SK-N-SH (cell line): ENCODE results near the gene ZNF775. TPM values are rescaled to one million over a fixed set of nuclear protein-coding genes. Genes with fewer than 3 reads are reported as not detected.

ENCODE experiments used
- CTCF ChIA-PET: fragments of 300-600, 350-600 bp; formaldehyde crosslinking; extraction: SDS; loops from one replicate; lab custom pipeline; 2021; lab: Yijun Ruan, JAX
- POLR2A ChIA-PET: fragments of 350-600 bp; sonication (Branson Sonifier 250); formaldehyde crosslinking; extraction: SDS; loops from one replicate; lab custom pipeline; 2020; ENCODE audit warnings: antibody characterized with exemption, inconsistent platforms; lab: Yijun Ruan, JAX
- DNase-seq: peaks from one replicate; pipeline ENCODE4 v3.0.0; 2012
- H2AFZ ChIP-seq: fragments of 200-600 bp; sonication (generic); 2 replicates; pipeline ENCODE4 v1.8.1; 2016; ENCODE audit warnings: antibody characterized with exemption, mild to moderate bottlenecking, low read depth
- H3F3A ChIP-seq: fragments of 200-600 bp; sonication (generic); replicated peaks from 2 replicates; pipeline ENCODE3; 2016; ENCODE audit warnings: antibody characterized with exemption, mild to moderate bottlenecking; ENCODE audit not compliant: insufficient read depth
- H3K27ac ChIP-seq, 2 experiments: fragments of 200-500 bp in 1 of 2; fragments of 200-600 bp in 1 of 2; sonication (Bioruptor generic) in 1 of 2; sonication (generic), shearing (Covaris generic) in 1 of 2; 2 replicates each; pipeline versions ENCODE4 v1.5.1 to v1.6.1; 2014 to 2016; ENCODE audit warnings: low read depth in 2 of 2, inconsistent platforms in 1 of 2, low read length in 1 of 2, mild to moderate bottlenecking in 1 of 2, mixed read lengths in 1 of 2
- H3K27me3 ChIP-seq: fragments of 200-600 bp; sonication (generic), shearing (Covaris generic); 2 replicates; pipeline ENCODE4 v1.6.1; 2016; ENCODE audit warnings: mixed run types; ENCODE audit not compliant: insufficient read depth
- H3K36me3 ChIP-seq, 2 experiments: fragments of 200-500 bp in 1 of 2; fragments of 200-600 bp in 1 of 2; sonication (Bioruptor generic) in 1 of 2; sonication (generic) in 1 of 2; replicated peaks in 1 of 2; 2 replicates each; pipeline versions ENCODE3 to v1.5.1; 2014 to 2016; ENCODE audit warnings: low read length in 1 of 2, mild to moderate bottlenecking in 1 of 2; ENCODE audit not compliant: insufficient read depth in 2 of 2, control insufficient read depth in 1 of 2
- H3K4me1 ChIP-seq, 2 experiments: fragments of 200-500 bp in 1 of 2; fragments of 200-600 bp in 1 of 2; sonication (Bioruptor generic) in 1 of 2; sonication (generic), shearing (Covaris generic) in 1 of 2; 2 replicates each; pipeline versions ENCODE4 v1.5.1 to v1.6.1; 2014 to 2016; ENCODE audit warnings: low read depth in 1 of 2, low read length in 1 of 2, mixed run types in 1 of 2; ENCODE audit not compliant: insufficient read depth in 2 of 2, control insufficient read depth in 1 of 2
- H3K4me2 ChIP-seq: fragments of 200-600 bp; sonication (generic), shearing (Covaris generic); 2 replicates; pipeline ENCODE4 v1.6.1; 2017; ENCODE audit warnings: mixed run types
- H3K4me3 ChIP-seq, 2 experiments: fragments of 200-500 bp in 1 of 2; fragments of 200-600 bp in 1 of 2; sonication (Bioruptor generic) in 1 of 2; sonication (generic), shearing (Covaris generic) in 1 of 2; 2 replicates each; pipeline versions ENCODE4 v1.5.1 to v1.8.1; 2014 to 2016; ENCODE audit warnings: low read depth in 2 of 2, inconsistent platforms in 1 of 2, low read length in 1 of 2, mild to moderate bottlenecking in 1 of 2, mixed read lengths in 1 of 2, moderate library complexity in 1 of 2
- H3K79me2 ChIP-seq: fragments of 200-600 bp; sonication (generic); 2 replicates; pipeline ENCODE4 v1.8.1; 2017; ENCODE audit warnings: mild to moderate bottlenecking; ENCODE audit not compliant: insufficient read depth
- H3K9ac ChIP-seq: fragments of 200-600 bp; sonication (generic); 2 replicates; pipeline ENCODE4 v1.6.1; 2017; ENCODE audit warnings: mixed run types
- H3K9me2 ChIP-seq: fragments of 200-600 bp; sonication (generic); 2 replicates; pipeline ENCODE4 v1.6.1; 2017; ENCODE audit warnings: mixed run types
- H3K9me3 ChIP-seq: fragments of 200-600 bp; sonication (generic); 2 replicates; pipeline ENCODE4 v1.6.1; 2017; ENCODE audit warnings: mixed run types, mild to moderate bottlenecking, moderate library complexity
- H4K20me1 ChIP-seq: fragments of 200-600 bp; sonication (generic); 2 replicates; pipeline ENCODE4 v1.6.1; 2017; ENCODE audit warnings: mild to moderate bottlenecking, mixed run types; ENCODE audit not compliant: insufficient read depth
- EP300 ChIP-seq, 2 experiments: IDR thresholded peaks; 2 replicates each; pipeline versions ENCODE4 v1.4.0 to v1.6.1; 2012; ENCODE audit warnings: borderline replicate concordance in 1 of 2, low read depth in 1 of 2, low read length in 1 of 2
- EZH2phosphoT487 ChIP-seq: fragments of 200-600 bp; sonication (generic); IDR thresholded peaks from 2 replicates; pipeline ENCODE4 v1.6.1; 2017; ENCODE audit warnings: low read depth, mixed run types, mild to moderate bottlenecking, antibody characterized with exemption, moderate library complexity, borderline replicate concordance
- FOXM1 ChIP-seq: IDR thresholded peaks from 2 replicates; pipeline ENCODE4 v1.4.0; 2012; ENCODE audit warnings: low read depth, mild to moderate bottlenecking
- GABPA ChIP-seq: IDR thresholded peaks from 2 replicates; pipeline ENCODE4 v1.4.0; 2012; ENCODE audit warnings: low read depth, mild to moderate bottlenecking
- MEF2A ChIP-seq: IDR thresholded peaks from 2 replicates; pipeline ENCODE4 v1.4.0; 2012; ENCODE audit warnings: low read depth, borderline replicate concordance
- NFIC ChIP-seq: IDR thresholded peaks from 2 replicates; pipeline ENCODE4 v1.4.0; 2012; ENCODE audit warnings: borderline replicate concordance
- NRF1 ChIP-seq: IDR thresholded peaks from 2 replicates; pipeline ENCODE4 v1.6.1; 2012; ENCODE audit warnings: low read depth, mild to moderate bottlenecking, low read length
- RCOR1 ChIP-seq: fragments of 150-350 bp; IDR thresholded peaks from 2 replicates; pipeline ENCODE4 v1.6.1; 2017; ENCODE audit warnings: antibody characterized with exemption, low read length
- RXRA ChIP-seq: IDR thresholded peaks from 2 replicates; pipeline ENCODE4 v1.4.0; 2012; ENCODE audit warnings: low read depth, mild to moderate bottlenecking, borderline replicate concordance
- SIN3A ChIP-seq: IDR thresholded peaks from 2 replicates; pipeline ENCODE4 v1.6.1; 2012; ENCODE audit warnings: low read depth, mild to moderate bottlenecking, low read length, moderate library complexity, borderline replicate concordance
- SMC3 ChIP-seq: IDR thresholded peaks from 2 replicates; pipeline ENCODE4 v1.6.1; 2012; ENCODE audit warnings: low read depth, low read length, improper control_type of control experiment
- TAF1 ChIP-seq: IDR thresholded peaks from 2 replicates; pipeline ENCODE4 v1.6.1; 2012; ENCODE audit warnings: low read depth, mild to moderate bottlenecking, low read length, moderate library complexity, borderline replicate concordance
- WGBS: methylation state at CpG from one replicate; pipeline ENCODE4 v1.1.6; 2017; ENCODE audit warnings: low lambda C conversion rate; 5-methylcytosine and 5-hydroxymethylcytosine counted together
- polyA plus RNA-seq, 3 experiments: library from polyadenylated mRNA; depleted of rRNA; stranded (reverse); fragments of >200 nt; gene quantifications; 2 replicates each; pipeline ENCODE4 v1.2.3, GENCODE V29; 2012

ZNF775 gene
- polyA plus RNA-seq, 1 of the 3 experiments (the other 2 are of a cell fraction): 5.0 TPM

DNA sequence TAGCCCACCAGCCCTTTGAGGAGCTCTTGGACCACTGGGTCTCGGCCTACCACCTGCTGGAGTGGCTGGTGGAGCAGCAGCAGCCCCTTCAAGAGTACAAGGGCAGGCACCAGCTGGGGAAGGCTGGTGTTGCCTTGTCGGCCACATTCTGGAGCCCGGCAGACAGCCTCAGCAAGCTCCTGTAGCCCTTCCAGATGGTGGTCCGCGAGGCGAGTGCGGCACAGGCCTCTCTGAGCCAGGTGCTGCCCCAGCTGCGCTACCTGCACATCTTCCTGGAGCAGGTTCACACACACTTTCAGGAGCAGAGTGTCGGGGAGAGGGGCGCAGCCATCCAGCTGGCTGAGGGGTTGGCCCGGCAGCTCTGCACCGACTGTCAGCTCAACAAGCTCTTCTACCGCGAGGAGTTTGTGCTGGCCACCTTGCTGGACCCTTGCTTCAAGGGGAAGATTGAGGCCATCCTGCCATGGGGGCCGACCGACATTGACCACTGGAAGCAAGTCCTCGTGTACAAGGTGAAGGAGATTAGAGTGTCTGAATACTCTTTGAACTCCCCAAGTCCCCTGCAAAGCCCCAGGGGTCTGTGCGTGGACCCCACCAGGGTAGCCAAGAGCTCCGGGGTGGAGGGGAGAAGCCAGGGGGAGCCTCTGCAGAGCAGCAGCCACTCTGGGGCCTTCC lies 48.8 kb upstream of the ZNF775 start:
- WGBS: 92% methylated on average over 18 of the region's 19 CpGs

DNA sequence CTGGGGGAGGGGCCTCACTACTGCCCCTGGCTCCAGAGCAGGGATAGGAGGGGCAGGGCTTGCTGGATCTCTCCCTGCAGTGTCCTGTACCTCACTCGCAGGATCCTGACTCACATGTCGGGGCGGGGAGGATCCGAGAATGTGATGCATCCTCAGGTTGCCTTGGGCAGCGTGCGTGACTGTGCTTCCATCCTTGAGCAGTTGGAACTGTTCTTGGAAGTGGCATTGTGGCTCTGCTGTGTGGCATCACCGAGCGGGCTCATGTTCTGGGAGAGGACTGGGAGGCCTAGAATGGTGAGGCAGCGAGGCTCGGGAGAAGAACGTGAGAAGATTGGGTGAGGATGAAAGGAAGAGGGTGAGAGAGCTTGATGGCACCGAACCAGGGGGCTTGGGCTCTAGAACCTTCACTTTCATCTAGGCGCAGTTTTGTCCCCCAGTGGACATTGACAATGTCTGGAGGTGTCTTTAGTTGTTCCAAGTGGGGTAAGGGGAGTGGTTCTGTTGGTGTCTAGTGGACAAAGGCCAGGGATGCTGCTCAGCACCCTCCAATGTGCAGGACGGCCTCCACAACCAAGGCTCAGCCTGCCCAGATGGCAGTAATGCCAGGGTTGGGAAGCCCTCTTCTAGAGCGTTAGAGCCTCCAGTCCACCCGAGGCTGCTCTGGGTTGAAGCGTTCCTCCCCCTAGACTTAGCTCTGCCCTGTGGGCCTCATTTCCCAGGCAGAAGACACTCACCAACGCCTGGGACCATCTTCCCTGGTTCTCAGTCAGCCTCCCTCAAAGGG lies 46.1 kb upstream of the ZNF775 start:
- CTCF ChIA-PET: no interaction called here
- no peaks in the 10 kb centered on the region for H3F3A ChIP-seq
- no peaks in the 10 kb centered on the region for H3K79me2 ChIP-seq
- no peak overlapping the region for H3K27ac ChIP-seq
- WGBS: 84% methylated on average over 18 of the region's 18 CpGs
- H3K4me2 ChIP-seq: no peak overlapping the region
- no peak for DNase-seq
- no peak for TF ChIP-seq EZH2phosphoT487
- POLR2A ChIA-PET: no interaction called here
- H3K9me3 ChIP-seq: no peaks in the 10 kb centered on the region
- H3K27me3 ChIP-seq: no peaks in the 10 kb centered on the region
- no peak overlapping the region for H3K9ac ChIP-seq
- no peaks in the 10 kb centered on the region for H3K4me1 ChIP-seq
- no peaks in the 10 kb centered on the region for H3K9me2 ChIP-seq
- H4K20me1 ChIP-seq: no peaks in the 10 kb centered on the region
- H3K36me3 ChIP-seq: no peaks in the 10 kb centered on the region
- H2AFZ ChIP-seq: no peak overlapping the region
- H3K4me3 ChIP-seq: no peak overlapping the region

More for the DNA sequence above, 48.8 kb upstream of the ZNF775 start:
- no peak overlapping the region for H3K9ac ChIP-seq
- no peaks in the 10 kb centered on the region for H3K36me3 ChIP-seq
- no peak for DNase-seq
- H3K4me2 ChIP-seq: no peak overlapping the region
- H3K9me3 ChIP-seq: no peaks in the 10 kb centered on the region
- no peak overlapping the region for H3K4me3 ChIP-seq
- H3K79me2 ChIP-seq: no peaks in the 10 kb centered on the region
- H3K4me1 ChIP-seq: no peaks in the 10 kb centered on the region
- H4K20me1 ChIP-seq: no peaks in the 10 kb centered on the region
- H3K27ac ChIP-seq: no peak overlapping the region
- no peaks in the 10 kb centered on the region for H3K9me2 ChIP-seq
- ChIA-PET POLR2A (no interaction called here), CTCF (no interaction called here)
- H3F3A ChIP-seq: no peaks in the 10 kb centered on the region
- no peak overlapping the region for H2AFZ ChIP-seq
- TF ChIP-seq EP300 (IDR thresholded peaks at IDR 0.05; ENCODE audit: borderline replicate concordance in 1 of 2, low read depth in 1 of 2, low read length in 1 of 2) (no peak), SIN3A (no peak), TAF1 (no peak), RXRA (no peak), RCOR1 (no peak), MEF2A (no peak), GABPA (no peak)
- no peaks in the 10 kb centered on the region for H3K27me3 ChIP-seq

DNA sequence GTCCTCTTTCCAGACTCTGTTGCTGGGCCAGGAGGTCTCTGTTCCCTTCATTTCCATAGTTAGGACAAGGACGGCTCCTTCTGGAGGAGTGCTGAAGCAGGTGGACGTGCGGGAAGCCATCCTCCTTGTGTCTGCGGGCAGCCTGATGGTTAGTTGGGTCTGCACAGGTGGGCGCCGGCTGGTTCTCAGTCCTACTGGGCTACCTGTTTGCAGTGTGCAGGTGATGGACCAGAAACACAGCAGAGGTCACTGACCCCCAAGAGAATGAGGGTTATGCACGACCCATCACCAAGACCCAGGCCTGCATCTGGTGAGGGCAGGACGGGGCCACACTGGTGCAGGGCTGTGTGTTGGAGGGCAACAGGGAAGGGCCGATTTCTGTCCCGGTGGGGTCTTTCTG lies 45.5 kb upstream of the ZNF775 start:
- Histone ChIP-seq H3K36me3 (no peaks in the 10 kb centered on the region), H4K20me1 (no peaks in the 10 kb centered on the region), H3F3A (no peaks in the 10 kb centered on the region), H3K9ac (no peak overlapping the region), H3K4me3 (no peak overlapping the region), H3K79me2 (no peaks in the 10 kb centered on the region)
- WGBS: 79% methylated on average over 7 of the region's 10 CpGs
- no peak for DNase-seq
- TF ChIP-seq GABPA: no peak
- no peak for TF ChIP-seq FOXM1
- TF ChIP-seq RXRA: no peak
- no peak for TF ChIP-seq NRF1
- no peak for TF ChIP-seq NFIC
- TF ChIP-seq SMC3: no peak
- TF ChIP-seq MEF2A: no peak
- TF ChIP-seq, all 33 proteins: peak for 0
- no peak overlapping the region for H2AFZ ChIP-seq
- POLR2A ChIA-PET: no interaction called here
- no peaks in the 10 kb centered on the region for H3K9me3 ChIP-seq
- no peaks in the 10 kb centered on the region for H3K27me3 ChIP-seq
- no peak overlapping the region for H3K27ac ChIP-seq
- H3K9me2 ChIP-seq: no peaks in the 10 kb centered on the region
- CTCF ChIA-PET: no interaction called here
- H3K4me2 ChIP-seq: no peak overlapping the region
- no peaks in the 10 kb centered on the region; a peak in 1 of 4 replicates for H3K4me1 ChIP-seq
